HCT116 (cell line): ENCODE measurements around the gene FOXF2. TPM values are rescaled to one million over a fixed set of nuclear protein-coding genes. Genes with fewer than 3 reads are reported as not detected.

Source experiments
- ATAC-seq: fragments of 200-7000 bp; cut with Tn5 transposase; 2 replicates; pipeline ENCODE4 v1.9.1; 2020; ENCODE audit warnings: mild to moderate bottlenecking, moderate library complexity
- BruUV-seq: library from RNA; stranded (reverse); fragments of 400-500 nt; replicated peaks from 2 replicates; lab custom pipeline; 2021; lab: Mats Ljungman, UMichigan
- CTCF ChIA-PET: fragments of 300-600 bp; sonication (Branson Sonifier 250); formaldehyde crosslinking; loops from one replicate; lab custom pipeline; 2021; ENCODE audit warnings: antibody characterized with exemption; lab: Charles Lee
- POLR2A ChIA-PET: fragments of 300-600, 350-600 bp; sonication (Branson Sonifier 250); formaldehyde crosslinking; loops from one replicate; lab custom pipeline; 2021; ENCODE audit warnings: antibody characterized with exemption; lab: Charles Lee
- RAD21 ChIA-PET, 2 experiments: fragments of 300-600 bp; sonication (Branson Sonifier 250); formaldehyde crosslinking; loops; one replicate each; lab custom pipeline; 2023; ENCODE audit warnings: low total read pairs in 2 of 2; ENCODE audit not compliant: uncharacterized antibody in 2 of 2, unreplicated experiment in 2 of 2, low non-redundant PET in 1 of 2; lab: Charles Lee
- DNase-seq: peaks from one replicate; pipeline ENCODE4 v3.0.0-alpha.2; 2010; ENCODE audit warnings: low read depth, low spot score
- H2AFZ ChIP-seq: fragments of 200-600 bp; shearing (Covaris generic), sonication (generic); 2 replicates; pipeline ENCODE4 v1.6.1; 2017; ENCODE audit warnings: low read depth, mixed run types, mixed read lengths, antibody characterized with exemption, low read length; ENCODE audit not compliant: poor library complexity, severe bottlenecking
- H3K27ac ChIP-seq: 2 replicates; pipeline ENCODE4 v1.5.1; 2012; ENCODE audit warnings: low read depth, low read length
- H3K27me3 ChIP-seq: fragments of 200-600 bp; sonication (generic); 2 replicates; pipeline ENCODE4 v1.6.1; 2016; ENCODE audit warnings: mixed run types, low read length, mixed read lengths; ENCODE audit not compliant: insufficient read depth
- H3K36me3 ChIP-seq, 2 experiments: fragments of 200-500 bp in 1 of 2; fragments of 200-600 bp in 1 of 2; sonication (Bioruptor generic) in 1 of 2; sonication (generic) in 1 of 2; 2 replicates each; pipeline versions ENCODE4 v1.5.1 to v1.6.1; 2014 to 2016; ENCODE audit warnings: low read length in 2 of 2, inconsistent platforms in 1 of 2, mixed read lengths in 1 of 2, mixed run types in 1 of 2; ENCODE audit not compliant: insufficient read depth in 2 of 2, control insufficient read depth in 1 of 2
- H3K4me1 ChIP-seq, 2 experiments: fragments of 200-600 bp in 1 of 2; sonication (generic) in 1 of 2; 2 replicates each; pipeline versions ENCODE4 v1.5.1 to v1.6.1; 2012 to 2017; ENCODE audit warnings: low read length in 2 of 2, inconsistent platforms in 1 of 2, mild to moderate bottlenecking in 1 of 2, mixed read lengths in 1 of 2, mixed run types in 1 of 2, moderate library complexity in 1 of 2; ENCODE audit not compliant: insufficient read depth in 2 of 2, control insufficient read depth in 1 of 2
- H3K4me2 ChIP-seq: fragments of 200-600 bp; sonication (generic); 2 replicates; pipeline ENCODE4 v1.6.1; 2017; ENCODE audit warnings: mixed run types, low read length, mixed read lengths
- H3K4me3 ChIP-seq, 2 experiments: fragments of 200-600 bp in 1 of 2; sonication (generic) in 1 of 2; replicated peaks in 1 of 2; 2 replicates each; pipeline ENCODE4 v1.5.1; 2011 to 2016; ENCODE audit warnings: low read length in 2 of 2, control low read depth in 1 of 2, low read depth in 1 of 2, mild to moderate bottlenecking in 1 of 2, mixed read lengths in 1 of 2, mixed run types in 1 of 2
- H3K79me2 ChIP-seq: fragments of 200-600 bp; sonication (generic); 2 replicates; pipeline ENCODE4 v1.6.1; 2017; ENCODE audit warnings: mild to moderate bottlenecking, mixed run types, low read length, moderate library complexity, mixed read lengths; ENCODE audit not compliant: insufficient read depth
- H3K9ac ChIP-seq: fragments of 200-600 bp; sonication (generic); 2 replicates; pipeline ENCODE4 v1.6.1; 2016; ENCODE audit warnings: low read length, mixed read lengths
- H3K9me2 ChIP-seq: fragments of 200-600 bp; sonication (generic), shearing (Covaris generic); 2 replicates; pipeline ENCODE4 v1.6.1; 2017; ENCODE audit warnings: mixed run types, mild to moderate bottlenecking, moderate library complexity; ENCODE audit not compliant: insufficient read depth
- H3K9me3 ChIP-seq, 2 experiments: fragments of 200-500 bp in 1 of 2; fragments of 200-600 bp in 1 of 2; sonication (Bioruptor generic) in 1 of 2; sonication (generic) in 1 of 2; 2 replicates each; pipeline ENCODE4 v1.6.1; 2014 to 2017; ENCODE audit warnings: low read length in 2 of 2, mixed read lengths in 2 of 2, inconsistent platforms in 1 of 2, low read depth in 1 of 2, mild to moderate bottlenecking in 1 of 2, mixed run types in 1 of 2, moderate library complexity in 1 of 2; ENCODE audit not compliant: control insufficient read depth in 1 of 2, insufficient read depth in 1 of 2
- H4K20me1 ChIP-seq: fragments of 200-600 bp; sonication (generic), shearing (Covaris generic); 2 replicates; pipeline ENCODE4 v1.6.1; 2017; ENCODE audit warnings: mixed run types, mild to moderate bottlenecking, moderate library complexity; ENCODE audit not compliant: insufficient read depth
- ATF3 ChIP-seq: IDR thresholded peaks from 2 replicates; pipeline ENCODE4 v1.6.1; 2012
- CBX3 ChIP-seq: IDR thresholded peaks from 2 replicates; pipeline ENCODE4 v1.6.1; 2012; ENCODE audit warnings: low read depth
- CEBPB ChIP-seq: IDR thresholded peaks from 2 replicates; pipeline ENCODE4 v1.6.1; 2012; ENCODE audit warnings: low read depth
- EGR1 ChIP-seq: IDR thresholded peaks from 2 replicates; pipeline ENCODE4 v1.6.1; 2012; ENCODE audit warnings: low read depth
- ELF1 ChIP-seq: IDR thresholded peaks from 2 replicates; pipeline ENCODE4 v1.6.1; 2012; ENCODE audit warnings: low read depth, borderline replicate concordance
- EZH2 ChIP-seq: fragments of 200-600 bp; sonication (generic); IDR thresholded peaks from 2 replicates; pipeline ENCODE4 v1.6.1; 2017; ENCODE audit warnings: antibody characterized with exemption, mixed run types
- EZH2phosphoT487 ChIP-seq: fragments of 200-600 bp; IDR thresholded peaks from 2 replicates; pipeline ENCODE4 v1.6.1; 2018; ENCODE audit warnings: antibody characterized with exemption, borderline replicate concordance
- FOSL1 ChIP-seq: IDR thresholded peaks from 2 replicates; pipeline ENCODE4 v1.6.1; 2012; ENCODE audit warnings: low read depth
- POLR2A ChIP-seq: IDR thresholded peaks from 2 replicates; pipeline ENCODE4 v1.7.0; 2011; ENCODE audit warnings: borderline replicate concordance; ENCODE audit not compliant: insufficient read depth, insufficient read length; ENCODE audit errors: extremely low read depth
- POLR2AphosphoS5 ChIP-seq: IDR thresholded peaks from 2 replicates; pipeline ENCODE4 v1.6.1; 2011; ENCODE audit warnings: mild to moderate bottlenecking, low read depth, low read length, moderate library complexity
- SIN3A ChIP-seq: IDR thresholded peaks from 2 replicates; pipeline ENCODE4 v1.6.1; 2012; ENCODE audit warnings: low read depth
- SP1 ChIP-seq: IDR thresholded peaks from 2 replicates; pipeline ENCODE4 v1.6.1; 2012; ENCODE audit warnings: low read depth
- SRF ChIP-seq: IDR thresholded peaks from 2 replicates; pipeline ENCODE4 v1.6.1; 2012; ENCODE audit warnings: low read depth
- TCF7L2 ChIP-seq: IDR thresholded peaks from 2 replicates; pipeline ENCODE4 v1.7.0; 2011; ENCODE audit warnings: borderline replicate concordance, inconsistent platforms; ENCODE audit not compliant: insufficient read depth, insufficient read length; ENCODE audit errors: extremely low read depth
- ZBTB33 ChIP-seq: IDR thresholded peaks from 2 replicates; pipeline ENCODE4 v1.6.1; 2011; ENCODE audit warnings: mild to moderate bottlenecking, low read length, moderate library complexity; ENCODE audit not compliant: insufficient replicate concordance; ENCODE audit errors: extremely low read depth
- ZFX ChIP-seq: fragments of 450-650 bp; IDR thresholded peaks from 2 replicates; pipeline ENCODE4 v1.6.1; 2017
- ZNF274 ChIP-seq: fragments of 200-500 bp; sonication (Bioruptor generic); IDR thresholded peaks from 2 replicates; pipeline ENCODE4 v1.6.1; 2014; ENCODE audit warnings: mild to moderate bottlenecking, low read depth, low read length, inconsistent platforms
- intact Hi-C: fragments of 100-400 bp; cut with micrococcal nuclease; formaldehyde crosslinking; loops from 2 replicates; pipeline ENCODE4 v1.10.0; 2022
- total RNA-seq: library from RNA; stranded (reverse); gene quantifications from one replicate; pipeline ENCODE4 v1.2.1, GENCODE V29; 2021; ENCODE audit not compliant: unreplicated experiment
- TF ChIP-seq, protein P1 (sequence below), 3 experiments: fragments of 200-600 bp in 1 of 3; sonication (generic) in 1 of 3; IDR thresholded peaks in 2 of 3; conservative IDR thresholded peaks in 1 of 3; 2 replicates each; pipeline ENCODE4 v1.5.1; 2012 to 2017; ENCODE audit warnings: low read depth in 2 of 3, low read length in 2 of 3, antibody characterized with exemption in 1 of 3, borderline replicate concordance in 1 of 3, control low read depth in 1 of 3, mild to moderate bottlenecking in 1 of 3, mixed read lengths in 1 of 3, mixed run types in 1 of 3, moderate library complexity in 1 of 3; ENCODE audit not compliant: insufficient read depth in 1 of 3
- TF ChIP-seq, protein P2 (sequence below): IDR thresholded peaks from 2 replicates; pipeline ENCODE4 v1.6.1; 2012

The FOXF2 gene
- total RNA-seq, 1 experiment from 2014 or later = not detected

DNA sequence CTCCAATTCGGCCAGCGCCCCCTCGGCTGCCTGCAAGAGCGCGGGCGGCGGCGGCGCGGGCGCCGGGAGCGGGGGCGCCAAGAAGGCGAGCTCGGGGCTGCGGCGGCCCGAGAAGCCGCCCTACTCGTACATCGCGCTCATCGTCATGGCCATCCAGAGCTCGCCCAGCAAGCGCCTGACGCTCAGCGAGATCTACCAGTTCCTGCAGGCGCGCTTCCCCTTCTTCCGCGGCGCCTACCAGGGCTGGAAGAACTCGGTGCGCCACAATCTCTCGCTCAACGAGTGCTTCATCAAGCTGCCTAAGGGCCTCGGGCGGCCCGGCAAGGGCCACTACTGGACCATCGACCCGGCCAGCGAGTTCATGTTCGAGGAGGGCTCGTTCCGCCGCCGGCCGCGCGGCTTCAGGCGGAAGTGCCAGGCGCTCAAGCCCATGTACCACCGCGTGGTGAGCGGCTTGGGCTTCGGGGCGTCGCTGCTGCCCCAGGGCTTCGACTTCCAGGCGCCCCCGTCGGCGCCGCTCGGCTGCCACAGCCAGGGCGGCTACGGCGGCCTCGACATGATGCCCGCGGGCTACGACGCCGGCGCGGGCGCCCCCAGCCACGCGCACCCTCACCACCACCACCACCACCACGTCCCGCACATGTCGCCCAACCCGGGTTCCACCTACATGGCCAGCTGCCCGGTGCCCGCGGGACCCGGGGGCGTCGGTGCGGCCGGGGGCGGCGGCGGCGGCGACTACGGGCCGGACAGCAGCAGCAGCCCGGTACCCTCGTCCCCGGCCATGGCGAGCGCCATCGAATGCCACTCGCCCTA lies 963 bp downstream of the FOXF2 start:
- Histone ChIP-seq H3K4me3 (no peak overlapping the region), H3K9me2 (no peaks in the 10 kb centered on the region), H3K27me3 (no peaks in the 10 kb centered on the region), H2AFZ (no peak overlapping the region), H3K9me3 (no peaks in the 10 kb centered on the region), H3K27ac (no peak overlapping the region), H3K79me2 (no peaks in the 10 kb centered on the region), H4K20me1 (no peaks in the 10 kb centered on the region), H3K4me2 (no peak overlapping the region), H3K4me1 (no peaks in the 10 kb centered on the region), H3K9ac (no peak overlapping the region), H3K36me3 (no peaks in the 10 kb centered on the region)
- ChIA-PET RAD21 (no interaction called here), CTCF (no interaction called here), POLR2A (no interaction called here)
- BruUV-seq = no TSS peak
- intact Hi-C loops = no loop called here
- DNase-seq (no peak), ATAC-seq (no peak)
- no peak for TF ChIP-seq EZH2
- no peak for TF ChIP-seq SP1
- TF ChIP-seq ZBTB33 = no peak
- no peak for TF ChIP-seq POLR2AphosphoS5
- TF ChIP-seq ZNF274 = no peak
- no peak for TF ChIP-seq ATF3
- TF ChIP-seq ZFX = no peak
- no peak for TF ChIP-seq FOSL1
- no peak for TF ChIP-seq POLR2A
- no peak for TF ChIP-seq SIN3A
- TF ChIP-seq CEBPB = no peak
- TF ChIP-seq EZH2phosphoT487 = no peak
- TF ChIP-seq, protein P1, sequence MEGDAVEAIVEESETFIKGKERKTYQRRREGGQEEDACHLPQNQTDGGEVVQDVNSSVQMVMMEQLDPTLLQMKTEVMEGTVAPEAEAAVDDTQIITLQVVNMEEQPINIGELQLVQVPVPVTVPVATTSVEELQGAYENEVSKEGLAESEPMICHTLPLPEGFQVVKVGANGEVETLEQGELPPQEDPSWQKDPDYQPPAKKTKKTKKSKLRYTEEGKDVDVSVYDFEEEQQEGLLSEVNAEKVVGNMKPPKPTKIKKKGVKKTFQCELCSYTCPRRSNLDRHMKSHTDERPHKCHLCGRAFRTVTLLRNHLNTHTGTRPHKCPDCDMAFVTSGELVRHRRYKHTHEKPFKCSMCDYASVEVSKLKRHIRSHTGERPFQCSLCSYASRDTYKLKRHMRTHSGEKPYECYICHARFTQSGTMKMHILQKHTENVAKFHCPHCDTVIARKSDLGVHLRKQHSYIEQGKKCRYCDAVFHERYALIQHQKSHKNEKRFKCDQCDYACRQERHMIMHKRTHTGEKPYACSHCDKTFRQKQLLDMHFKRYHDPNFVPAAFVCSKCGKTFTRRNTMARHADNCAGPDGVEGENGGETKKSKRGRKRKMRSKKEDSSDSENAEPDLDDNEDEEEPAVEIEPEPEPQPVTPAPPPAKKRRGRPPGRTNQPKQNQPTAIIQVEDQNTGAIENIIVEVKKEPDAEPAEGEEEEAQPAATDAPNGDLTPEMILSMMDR (IDR thresholded peaks at IDR 0.05 in 2 of 3, conservative IDR thresholded peaks at IDR 0.05 in 1 of 3; ENCODE audit: borderline replicate concordance in 1 of 3, insufficient read depth in 1 of 3, low read depth in 2 of 3, low read length in 2 of 3) = no peak
- no peak for TF ChIP-seq TCF7L2
- TF ChIP-seq CBX3 = no peak
- TF ChIP-seq SRF = no peak
- TF ChIP-seq, protein P2, sequence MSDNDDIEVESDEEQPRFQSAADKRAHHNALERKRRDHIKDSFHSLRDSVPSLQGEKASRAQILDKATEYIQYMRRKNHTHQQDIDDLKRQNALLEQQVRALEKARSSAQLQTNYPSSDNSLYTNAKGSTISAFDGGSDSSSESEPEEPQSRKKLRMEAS = no peak
- no peak for TF ChIP-seq EGR1
- no peak for TF ChIP-seq ELF1
